Activated CD8-positive, alpha-beta T cell treated with anti-CD3 and anti-CD28 coated beads for 36 hours (primary cell): ENCODE data around the gene CYP4F22. TPM values are rescaled to one million over a fixed set of nuclear protein-coding genes. Genes with fewer than 3 reads are reported as not detected.

Experiments
- ATAC-seq: fragments of 200-7000 bp; cut with Tn5 transposase; one replicate; pipeline ENCODE4 v1.10.0; 2021; ENCODE audit warnings: mild to moderate bottlenecking, moderate library complexity
- CTCF ChIA-PET: fragments of 350-600 bp; sonication (Branson Sonifier 250); formaldehyde crosslinking; loops from one replicate; lab custom pipeline; 2021; ENCODE audit warnings: antibody characterized with exemption; lab: Charles Lee
- POLR2A ChIA-PET: fragments of 350-600 bp; sonication (Branson Sonifier 250); formaldehyde crosslinking; loops from one replicate; lab custom pipeline; 2021; ENCODE audit warnings: antibody characterized with exemption; lab: Charles Lee
- DNase-seq: peaks from one replicate; pipeline ENCODE4 v3.0.0-alpha.2; 2020
- H3K27ac Mint-ChIP-seq: one replicate; pipeline ENCODE4 v1.8.0; 2021; ENCODE audit warnings: mild to moderate bottlenecking, mixed read lengths
- H3K27me3 Mint-ChIP-seq: one replicate; pipeline ENCODE4 v1.8.0; 2021; ENCODE audit warnings: mixed read lengths
- H3K36me3 Mint-ChIP-seq: one replicate; pipeline ENCODE4 v1.8.0; 2021; ENCODE audit warnings: low read depth, mixed read lengths
- H3K4me1 Mint-ChIP-seq: one replicate; pipeline ENCODE4 v1.8.0; 2021; ENCODE audit warnings: low read depth, mixed read lengths
- H3K4me3 Mint-ChIP-seq: one replicate; pipeline ENCODE4 v1.8.0; 2021; ENCODE audit warnings: mild to moderate bottlenecking, moderate library complexity, mixed read lengths
- H3K9me3 Mint-ChIP-seq: one replicate; pipeline ENCODE4 v1.8.0; 2021; ENCODE audit warnings: mixed read lengths
- intact Hi-C: fragments of 100-400 bp; cut with micrococcal nuclease; formaldehyde crosslinking; loops from one replicate; pipeline ENCODE4 v1.10.0; 2022
- total RNA-seq, 2 experiments: library from RNA; stranded (reverse); gene quantifications; one replicate each; pipeline ENCODE4 v1.2.3, GENCODE V29; 2021
- TF ChIP-seq, protein P1 (sequence below): fragments of 200-600 bp; IDR thresholded peaks from one replicate; pipeline ENCODE4 v1.8.0; 2022; ENCODE audit warnings: antibody characterized with exemption, mild to moderate bottlenecking

CYP4F22 gene
- total RNA-seq, 2 experiments from 2014 or later, result 1.5 to 1.7 TPM

DNA sequence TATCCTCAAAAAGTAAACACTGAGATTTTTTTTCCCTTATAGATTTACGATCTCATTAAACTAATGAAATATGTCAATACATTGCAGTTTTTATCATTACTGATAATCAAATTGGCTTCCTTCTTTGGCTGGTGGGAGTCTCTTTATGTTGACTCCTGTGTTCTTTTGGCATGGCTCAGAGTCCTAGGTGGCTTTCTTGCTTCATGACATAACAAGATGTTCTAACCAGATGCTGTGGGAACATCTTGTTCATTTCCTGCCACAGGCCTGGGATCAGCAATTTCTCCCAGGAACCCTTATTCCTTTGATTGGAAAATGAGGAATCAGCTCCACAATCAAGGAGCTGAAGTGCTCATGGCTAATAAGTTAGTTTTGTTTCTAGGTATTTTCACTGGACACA lies 13.2 kb upstream of the CYP4F22 start:
- ATAC-seq, result no peak
- TF ChIP-seq, protein P1, sequence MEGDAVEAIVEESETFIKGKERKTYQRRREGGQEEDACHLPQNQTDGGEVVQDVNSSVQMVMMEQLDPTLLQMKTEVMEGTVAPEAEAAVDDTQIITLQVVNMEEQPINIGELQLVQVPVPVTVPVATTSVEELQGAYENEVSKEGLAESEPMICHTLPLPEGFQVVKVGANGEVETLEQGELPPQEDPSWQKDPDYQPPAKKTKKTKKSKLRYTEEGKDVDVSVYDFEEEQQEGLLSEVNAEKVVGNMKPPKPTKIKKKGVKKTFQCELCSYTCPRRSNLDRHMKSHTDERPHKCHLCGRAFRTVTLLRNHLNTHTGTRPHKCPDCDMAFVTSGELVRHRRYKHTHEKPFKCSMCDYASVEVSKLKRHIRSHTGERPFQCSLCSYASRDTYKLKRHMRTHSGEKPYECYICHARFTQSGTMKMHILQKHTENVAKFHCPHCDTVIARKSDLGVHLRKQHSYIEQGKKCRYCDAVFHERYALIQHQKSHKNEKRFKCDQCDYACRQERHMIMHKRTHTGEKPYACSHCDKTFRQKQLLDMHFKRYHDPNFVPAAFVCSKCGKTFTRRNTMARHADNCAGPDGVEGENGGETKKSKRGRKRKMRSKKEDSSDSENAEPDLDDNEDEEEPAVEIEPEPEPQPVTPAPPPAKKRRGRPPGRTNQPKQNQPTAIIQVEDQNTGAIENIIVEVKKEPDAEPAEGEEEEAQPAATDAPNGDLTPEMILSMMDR, result no peak
- Mint-ChIP-seq H3K4me1 (peaks cover 8% of the 10 kb centered on the region), H3K36me3 (no peaks in the 10 kb centered on the region), H3K27ac (no peak overlapping the region), H3K9me3 (no peaks in the 10 kb centered on the region), H3K27me3 (peaks cover 2% of the 10 kb centered on the region), H3K4me3 (no peak overlapping the region)
- intact Hi-C loops, result no loop called here
- ChIA-PET POLR2A (interaction anchor here (0.6 kb wide), 1 partner anchor 15 kb away, joined by 3 read pairs; no protein-coding TSS in a partner anchor), CTCF (no interaction called here)
- no peak for DNase-seq

DNA sequence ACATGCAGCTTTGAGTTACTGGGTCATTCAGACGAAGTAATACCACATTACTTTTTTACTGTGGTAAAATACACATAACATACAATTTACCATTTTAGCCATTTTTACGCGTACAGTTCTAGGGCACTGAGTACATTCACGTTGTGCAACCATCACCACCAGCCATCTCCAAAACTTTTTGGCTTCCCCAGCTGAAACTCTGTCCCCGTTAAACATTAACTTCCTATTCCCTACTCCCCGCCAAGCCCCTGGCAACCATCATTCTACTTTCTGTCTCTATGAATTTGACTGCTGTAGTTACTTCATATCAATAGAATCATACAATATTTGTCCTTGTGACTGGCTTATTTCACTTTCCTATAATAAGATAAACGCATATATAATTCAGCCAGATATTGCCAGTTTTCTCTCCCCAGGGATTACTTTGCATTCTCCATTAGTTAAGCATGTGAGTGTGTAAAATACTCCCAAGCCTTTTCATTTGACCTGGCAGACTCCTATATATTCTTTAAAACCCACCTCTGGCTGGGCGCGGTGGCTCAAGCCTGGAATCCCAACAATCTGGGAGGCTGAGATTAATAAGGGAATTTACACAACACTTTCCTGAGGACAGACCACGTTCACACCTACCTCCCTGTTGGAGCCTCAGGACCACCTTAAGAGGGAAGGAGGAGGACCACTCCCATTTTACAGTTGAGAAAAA lies 10.0 kb upstream of the CYP4F22 start:
- H3K36me3 Mint-ChIP-seq, result no peaks in the 10 kb centered on the region
- intact Hi-C loops, result no loop called here
- H3K4me3 Mint-ChIP-seq, result no peak overlapping the region
- no peaks in the 10 kb centered on the region for H3K9me3 Mint-ChIP-seq
- ChIA-PET POLR2A (interaction anchor here (0.7 kb wide), 1 partner anchor 27 kb away, joined by 3 read pairs; no protein-coding TSS in a partner anchor), CTCF (no interaction called here)
- no peak for ATAC-seq
- TF ChIP-seq, protein P1, result no peak
- peaks cover under 1% of the 10 kb centered on the region for H3K27me3 Mint-ChIP-seq
- no peak for DNase-seq
- peaks cover 8% of the 10 kb centered on the region for H3K4me1 Mint-ChIP-seq
- H3K27ac Mint-ChIP-seq, result no peak overlapping the region

DNA sequence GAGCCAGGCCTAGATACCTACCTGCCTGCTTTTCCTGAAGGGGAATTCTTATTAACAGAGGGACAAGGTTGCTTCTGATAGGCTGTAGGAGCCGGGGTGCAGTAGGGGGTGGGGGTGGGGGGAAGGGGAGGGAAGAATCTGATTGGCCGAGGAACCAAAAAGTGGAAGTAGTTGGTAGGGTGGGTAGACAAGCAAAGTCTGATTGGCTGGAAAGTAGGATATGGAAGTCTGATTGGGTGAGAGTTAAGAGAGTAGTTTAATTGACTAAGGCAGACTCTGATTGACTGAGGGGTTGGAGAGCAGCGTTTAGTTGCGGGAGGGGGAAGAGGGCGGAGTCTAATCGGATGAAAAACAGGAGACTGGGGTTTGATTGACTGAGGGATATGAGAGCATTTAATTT lies 9.4 kb upstream of the CYP4F22 start:
- H3K27me3 Mint-ChIP-seq, result no peaks in the 10 kb centered on the region
- H3K36me3 Mint-ChIP-seq, result no peaks in the 10 kb centered on the region
- DNase-seq (no peak), ATAC-seq (peak; percentile 42)
- no peak overlapping the region for H3K4me3 Mint-ChIP-seq
- ChIA-PET CTCF (no interaction called here), POLR2A (no interaction called here)
- TF ChIP-seq, protein P1, result no peak
- H3K27ac Mint-ChIP-seq, result no peak overlapping the region
- no peaks in the 10 kb centered on the region for H3K9me3 Mint-ChIP-seq
- peaks cover 8% of the 10 kb centered on the region for H3K4me1 Mint-ChIP-seq
- intact Hi-C loops, result no loop called here

DNA sequence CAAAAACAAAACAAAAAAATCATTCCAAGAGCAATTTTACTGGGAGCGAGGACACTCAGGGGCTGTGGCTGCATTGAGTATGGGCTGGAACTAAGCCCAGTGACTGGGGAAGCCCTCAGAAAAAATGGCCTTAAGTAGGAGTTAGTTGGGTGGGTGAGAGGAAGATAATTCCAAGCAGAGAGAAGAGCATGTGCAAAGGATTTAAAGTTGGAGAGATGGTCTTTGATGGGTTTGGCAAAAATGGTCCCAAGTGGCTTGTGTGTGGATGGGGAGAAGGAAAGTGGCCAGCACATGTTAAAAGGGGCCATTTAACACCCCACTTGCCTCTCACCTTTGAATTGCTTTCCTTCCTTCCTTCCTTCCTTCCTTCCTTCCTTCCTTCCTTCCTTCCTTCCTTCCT lies 6.7 kb upstream of the CYP4F22 start:
- no peaks in the 10 kb centered on the region for H3K9me3 Mint-ChIP-seq
- no peaks in the 10 kb centered on the region for H3K27me3 Mint-ChIP-seq
- TF ChIP-seq, protein P1, result no peak
- ATAC-seq (no peak), DNase-seq (no peak)
- no peak overlapping the region for H3K4me3 Mint-ChIP-seq
- H3K27ac Mint-ChIP-seq, result no peak overlapping the region
- peaks cover 10% of the 10 kb centered on the region for H3K4me1 Mint-ChIP-seq
- H3K36me3 Mint-ChIP-seq, result no peaks in the 10 kb centered on the region
- intact Hi-C loops, result no loop called here
- ChIA-PET CTCF (no interaction called here), POLR2A (no interaction called here)

DNA sequence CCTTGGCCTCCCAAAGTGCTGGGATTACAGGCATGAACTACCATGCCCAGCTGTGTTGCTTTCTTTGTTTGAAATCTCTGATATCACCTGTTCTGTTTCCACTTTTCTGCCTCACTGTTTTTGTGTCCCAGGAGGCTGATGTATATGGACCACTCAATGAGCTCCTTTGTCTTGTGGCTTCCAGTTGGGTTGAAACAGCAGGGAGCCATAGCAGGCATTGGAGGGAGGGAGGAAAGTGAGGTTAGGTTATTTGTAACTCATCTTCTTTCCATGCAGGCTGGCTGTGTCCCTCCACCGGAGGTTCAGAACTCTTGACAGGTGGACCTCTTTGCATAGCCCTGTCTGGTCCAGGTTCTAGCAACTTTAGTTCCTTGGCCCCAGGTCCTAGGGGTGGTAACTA lies 6.1 kb upstream of the CYP4F22 start:
- POLR2A ChIA-PET, result interaction anchor here (1.2 kb wide), 1 partner anchor 16 kb away, joined by 3 read pairs; no protein-coding TSS in a partner anchor
- no peak overlapping the region for H3K4me3 Mint-ChIP-seq
- H3K27me3 Mint-ChIP-seq, result peaks cover under 1% of the 10 kb centered on the region
- DNase-seq (no peak), ATAC-seq (no peak)
- intact Hi-C loops, result no loop called here
- no peaks in the 10 kb centered on the region for H3K36me3 Mint-ChIP-seq
- H3K4me1 Mint-ChIP-seq, result peaks cover 10% of the 10 kb centered on the region
- no peaks in the 10 kb centered on the region for H3K9me3 Mint-ChIP-seq
- TF ChIP-seq, protein P1, result no peak
- H3K27ac Mint-ChIP-seq, result no peak overlapping the region
- CTCF ChIA-PET, result no interaction called here
